Right lobe of liver (tissue), 6 donors: ENCODE results near the gene SPRED2. TPM values are rescaled to one million over a fixed set of nuclear protein-coding genes. Genes with fewer than 3 reads are reported as not detected.
"Not testable (repeated sequence)": the region's sequence is repeated elsewhere in the genome, so short reads cannot be mapped to it uniquely, and the experiment has no call there.

Experiments used
- ATAC-seq, 4 donors: fragments of 200-7000 bp; cut with Tn5 transposase; one replicate each; pipeline ENCODE4 v1.9.1; 2020; ENCODE audit warnings: mild to moderate bottlenecking in 4 of 4, moderate library complexity in 4 of 4
- DNase-seq, 3 donors: peaks; one replicate each; pipeline ENCODE4 v3.0.0-alpha.2; 2020
- H3K27ac ChIP-seq, 3 donors: fragments of 200-600 bp; one replicate each; pipeline ENCODE4 v1.8.0; 2022
- H3K27me3 ChIP-seq, 2 donors: fragments of 200-600 bp; one replicate each; pipeline ENCODE4 v1.8.0; 2022
- H3K36me3 ChIP-seq, 4 donors: fragments of 200-600 bp; sonication (generic) in 1 of 4; one replicate each; pipeline versions ENCODE4 v1.5.1 to v1.8.0; 2017 to 2022; ENCODE audit warnings: control low read depth in 1 of 4
- H3K4me1 ChIP-seq, 4 donors: fragments of 200-600 bp; sonication (generic) in 1 of 4; one replicate each; pipeline versions ENCODE4 v1.5.1 to v1.8.0; 2017 to 2022; ENCODE audit warnings: control low read depth in 1 of 4
- H3K4me3 ChIP-seq, 3 donors: fragments of 200-600 bp; one replicate each; pipeline ENCODE4 v1.8.0; 2022
- H3K9me3 ChIP-seq, 4 donors: fragments of 200-600 bp; sonication (generic) in 1 of 4; one replicate each; pipeline versions ENCODE4 v1.5.1 to v1.8.0; 2017 to 2022; ENCODE audit warnings: control low read depth in 1 of 4
- POLR2A ChIP-seq: fragments of 450-650 bp; IDR thresholded peaks from one replicate; pipeline ENCODE4 v1.6.1; 2017; ENCODE audit warnings: antibody characterized with exemption, mild to moderate bottlenecking
- WGBS: methylation state at CpG from one replicate; pipeline ENCODE4 v1.1.6; 2018; ENCODE audit warnings: low coverage, low lambda C conversion rate; ENCODE audit not compliant: insufficient coverage; ENCODE audit errors: missing lambda C conversion rate; 5-methylcytosine and 5-hydroxymethylcytosine counted together
- intact Hi-C, 2 donors: fragments of 100-400 bp; cut with DNase I; formaldehyde crosslinking; loops; one replicate each; pipeline versions ENCODE4 v1.11.2 to v1.14.1; 2022
- total RNA-seq, 6 experiments: library from RNA; depleted of rRNA in 2 of 6; stranded (reverse); fragments of >200 nt in 2 of 6; fragmentation: NEBNext Ultra II Directional in 3 of 6; extraction: Animal tissue kit (Norgen Biotek cat#: 25700) in 3 of 6; gene quantifications; one replicate each; pipeline versions ENCODE4 v1.1.0 to v1.2.4, GENCODE V29; 2016 to 2023
- TF ChIP-seq, protein P1 (sequence below), 4 donors: fragments of 200-600 bp in 3 of 4; fragments of 450-650 bp in 1 of 4; IDR thresholded peaks; one replicate each; pipeline versions ENCODE4 v1.5.1 to v1.8.0; 2016 to 2022; ENCODE audit warnings: antibody characterized with exemption in 4 of 4, mild to moderate bottlenecking in 2 of 4
- donor health status: DM: no; HTN: yes; CAD: no.
- donor health status: DM: no; HTN: no; CAD: no.
- donor health status: DM: no; HTN: no; CAD: no.
- donor health status: DM: no; HTN: yes; CAD: no.
- donor health status: DM: no; HTN: yes; CAD: no.

Gene SPRED2
- total RNA-seq, 6 experiments from 2014 or later = 11.0 to 22.5 (median 15.2) TPM

DNA sequence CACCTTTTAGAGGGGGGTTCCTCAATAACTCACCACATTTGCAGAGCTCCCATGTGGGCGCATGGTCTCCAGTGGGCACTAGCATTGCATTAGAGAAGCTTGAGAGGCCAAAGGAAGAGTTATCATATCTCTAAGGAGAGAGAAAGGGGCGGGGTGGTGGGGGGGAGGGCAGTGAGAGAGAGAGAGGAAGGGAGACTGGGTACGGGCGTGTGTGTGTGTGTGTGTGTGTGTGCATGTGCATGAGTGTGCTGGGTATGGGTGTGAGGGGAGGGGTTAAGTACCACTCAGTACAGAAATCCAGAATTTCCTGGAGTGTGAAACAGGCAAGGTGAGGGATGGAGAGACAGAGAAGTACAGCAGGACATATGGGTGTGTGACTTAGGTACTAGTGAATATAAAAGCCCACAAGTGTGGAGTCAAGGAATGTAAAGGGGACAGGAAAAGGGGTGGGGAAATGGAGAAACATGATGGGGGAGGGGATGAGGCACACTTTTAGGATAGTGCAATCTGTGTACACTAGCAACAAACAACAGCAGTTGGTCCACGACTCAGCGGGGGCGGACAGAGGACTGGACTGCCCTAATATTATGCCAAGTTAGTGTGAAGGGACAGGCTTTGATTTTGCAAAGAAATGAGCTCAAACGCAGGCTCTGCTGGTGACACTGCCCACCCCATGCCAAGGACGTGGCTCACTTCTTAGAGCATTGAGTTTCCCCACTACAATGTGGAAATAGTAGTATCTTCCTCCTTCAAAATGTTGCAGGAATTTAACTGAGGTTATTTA is 91.3 kb downstream of the SPRED2 start:
- TF ChIP-seq, protein P1, sequence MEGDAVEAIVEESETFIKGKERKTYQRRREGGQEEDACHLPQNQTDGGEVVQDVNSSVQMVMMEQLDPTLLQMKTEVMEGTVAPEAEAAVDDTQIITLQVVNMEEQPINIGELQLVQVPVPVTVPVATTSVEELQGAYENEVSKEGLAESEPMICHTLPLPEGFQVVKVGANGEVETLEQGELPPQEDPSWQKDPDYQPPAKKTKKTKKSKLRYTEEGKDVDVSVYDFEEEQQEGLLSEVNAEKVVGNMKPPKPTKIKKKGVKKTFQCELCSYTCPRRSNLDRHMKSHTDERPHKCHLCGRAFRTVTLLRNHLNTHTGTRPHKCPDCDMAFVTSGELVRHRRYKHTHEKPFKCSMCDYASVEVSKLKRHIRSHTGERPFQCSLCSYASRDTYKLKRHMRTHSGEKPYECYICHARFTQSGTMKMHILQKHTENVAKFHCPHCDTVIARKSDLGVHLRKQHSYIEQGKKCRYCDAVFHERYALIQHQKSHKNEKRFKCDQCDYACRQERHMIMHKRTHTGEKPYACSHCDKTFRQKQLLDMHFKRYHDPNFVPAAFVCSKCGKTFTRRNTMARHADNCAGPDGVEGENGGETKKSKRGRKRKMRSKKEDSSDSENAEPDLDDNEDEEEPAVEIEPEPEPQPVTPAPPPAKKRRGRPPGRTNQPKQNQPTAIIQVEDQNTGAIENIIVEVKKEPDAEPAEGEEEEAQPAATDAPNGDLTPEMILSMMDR (IDR thresholded peaks at IDR 0.05) = no peak
- TF ChIP-seq POLR2A = no peak
- no peak overlapping the region for H3K27ac ChIP-seq
- no peaks in the 10 kb centered on the region for H3K27me3 ChIP-seq
- intact Hi-C loops = no loop called here
- DNase-seq = no peak
- H3K4me3 ChIP-seq = no peak overlapping the region
- H3K9me3 ChIP-seq = no peaks in the 10 kb centered on the region
- no peaks in the 10 kb centered on the region for H3K4me1 ChIP-seq
- peak in 3 of 4 donors; percentile 25 to 54 (median 28) for ATAC-seq
- 73% methylated on average over 8 of the region's 9 CpGs for WGBS
- peaks cover 0 to 4% (median 0%) of the 10 kb centered on the region in 4 donors for H3K36me3 ChIP-seq

DNA sequence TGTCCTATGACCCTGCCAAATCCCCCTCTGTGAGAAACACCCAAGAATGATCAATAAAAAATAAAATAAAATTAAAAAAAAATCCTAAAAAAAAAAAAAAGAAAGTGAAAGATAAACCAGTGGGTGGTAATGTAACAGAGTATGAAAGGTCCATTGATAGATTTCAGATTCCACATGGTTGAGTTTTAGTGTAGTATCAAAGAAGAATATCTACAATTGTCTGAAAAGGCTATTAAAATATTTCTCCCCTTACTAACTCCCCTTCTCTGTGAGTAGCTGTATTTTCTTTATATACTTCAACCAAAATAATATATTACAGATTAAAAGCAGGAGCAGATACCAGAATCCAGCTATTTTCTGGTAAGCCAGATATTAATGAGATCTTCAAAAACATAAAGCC is 92.8 kb downstream of the SPRED2 start:
- intact Hi-C loops = no loop called here
- Histone ChIP-seq H3K9me3 (no peaks in the 10 kb centered on the region), H3K27me3 (no peaks in the 10 kb centered on the region), H3K36me3 (peaks cover 0 to 4% (median 0%) of the 10 kb centered on the region in 4 donors), H3K27ac (no peak overlapping the region), H3K4me3 (no peak overlapping the region), H3K4me1 (no peaks in the 10 kb centered on the region)
- no peak for ATAC-seq
- no peak for TF ChIP-seq POLR2A
- TF ChIP-seq, protein P1 (IDR thresholded peaks at IDR 0.05) = no peak
- DNase-seq = no peak

DNA sequence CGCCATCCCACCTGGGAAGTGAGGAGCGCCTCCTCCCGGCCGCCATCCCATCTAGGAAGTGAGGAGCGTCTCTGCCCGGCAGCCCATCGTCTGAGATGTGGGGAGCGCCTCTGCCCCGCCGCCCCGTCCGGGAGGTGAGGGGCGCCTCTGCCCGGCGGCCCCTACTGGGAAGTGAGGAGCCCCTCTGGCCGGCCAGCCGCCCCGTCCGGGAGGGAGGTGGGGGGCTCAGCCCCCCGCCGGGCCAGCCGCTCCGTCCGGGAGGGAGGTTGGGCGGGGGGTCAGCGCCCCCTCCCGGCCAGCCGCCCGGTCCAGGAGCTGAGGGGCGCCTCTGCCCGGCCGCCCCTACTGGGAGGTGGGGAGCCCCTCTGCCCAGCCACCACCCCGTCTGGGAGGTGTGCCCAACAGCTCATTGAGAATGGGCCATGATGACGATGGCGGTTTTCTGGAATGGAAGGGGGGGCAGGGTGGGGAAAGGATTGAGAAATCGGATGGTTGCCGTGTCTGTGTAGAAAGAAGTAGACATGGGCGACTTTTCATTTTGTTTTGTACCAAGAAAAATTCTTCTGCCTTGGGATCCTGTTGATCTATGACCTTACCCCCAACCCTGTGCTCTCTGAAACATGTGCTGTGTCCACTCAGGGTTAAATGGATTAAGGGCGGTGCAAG is 93.4 kb downstream of the SPRED2 start:
- H3K36me3 ChIP-seq, H3K9me3 ChIP-seq, ATAC-seq, H3K27ac ChIP-seq, intact Hi-C loops, H3K27me3 ChIP-seq, H3K4me1 ChIP-seq, DNase-seq, H3K4me3 ChIP-seq: not testable (repeated sequence)
- WGBS = 87% methylated on average over 5 of the region's 39 CpGs

DNA sequence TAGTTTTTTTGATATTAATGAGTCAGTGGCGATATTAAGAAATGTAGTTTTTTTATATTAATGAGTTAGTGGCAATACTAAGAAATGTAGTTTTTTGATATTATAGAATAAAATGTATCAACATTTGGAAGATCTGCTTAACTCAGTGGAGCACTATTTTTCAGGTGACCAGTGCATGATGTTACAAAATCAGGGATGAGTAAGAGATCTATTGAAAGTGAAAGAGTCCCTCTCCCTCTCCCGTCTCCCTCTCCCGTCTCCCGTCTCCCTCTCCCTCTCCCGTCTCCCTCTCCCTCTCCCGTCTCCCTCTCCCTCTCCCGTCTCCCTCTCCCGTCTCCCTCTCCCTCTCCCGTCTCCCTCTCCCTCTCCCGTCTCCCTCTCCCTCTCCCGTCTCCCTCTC is 94.5 kb downstream of the SPRED2 start:
- peak in 1 of 4 donors; percentile 27 for ATAC-seq
- not testable (repeated sequence) for H3K4me3 ChIP-seq
- 58% methylated on average over 3 of the region's 11 CpGs for WGBS

DNA sequence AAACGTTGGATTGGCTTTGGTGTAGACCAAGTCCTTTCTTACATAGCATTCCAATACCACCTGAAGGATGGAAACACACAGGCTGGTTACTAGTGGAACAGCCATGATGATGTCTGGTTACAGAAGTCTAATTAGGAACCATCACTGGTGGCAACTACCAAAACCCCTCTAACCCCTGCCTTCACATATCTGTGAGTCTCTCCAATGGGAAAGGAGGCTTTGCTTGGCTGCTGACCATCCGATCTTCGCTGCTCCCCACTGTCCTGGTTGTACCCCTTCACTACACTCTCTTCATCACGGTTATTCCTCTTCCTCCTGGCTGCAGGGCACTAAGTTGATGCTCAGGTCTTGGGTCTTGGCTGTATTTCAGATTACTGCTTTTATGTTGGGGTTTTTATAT is 97.7 kb downstream of the SPRED2 start:
- Histone ChIP-seq H3K9me3 (no peaks in the 10 kb centered on the region), H3K27me3 (no peaks in the 10 kb centered on the region), H3K27ac (no peak overlapping the region), H3K4me3 (no peak overlapping the region), H3K36me3 (peaks cover 0 to 26% (median 6%) of the 10 kb centered on the region in 4 donors), H3K4me1 (no peaks in the 10 kb centered on the region)
- ATAC-seq = no peak
- 91% methylated on average over 4 of the region's 4 CpGs for WGBS
- intact Hi-C loops = no loop called here
- DNase-seq = no peak
- TF ChIP-seq, protein P1 (IDR thresholded peaks at IDR 0.05) = no peak
- TF ChIP-seq POLR2A = no peak

More for the DNA sequence above, 94.5 kb downstream of the SPRED2 start:
- H3K9me3 ChIP-seq, H3K27me3 ChIP-seq, H3K4me1 ChIP-seq, H3K36me3 ChIP-seq, H3K27ac ChIP-seq, intact Hi-C loops, DNase-seq: not testable (repeated sequence)
